NCI-H774 (cell line): ENCODE results near the gene TAS2R1.

Source experiments
- DNase-seq: peaks from one replicate; lab custom pipeline; 2025; lab: John Stamatoyannopoulos, UW

The TAS2R1 gene

GRCh38 chr5:9630251-9630650 lies at the start of gene TAS2R1:
Gene TAS2R1 (minus strand): TSS chr5:9630351. CDS start chr5:9630032, 319 bp downstream.
- no peak for DNase-seq

GRCh38 chr5:9670371-9670770 lies 40.2 kb upstream of the TAS2R1 start:
- no peak for DNase-seq

GRCh38 chr5:9667906-9668305 lies 37.8 kb upstream of the TAS2R1 start:
- DNase-seq, result no peak

GRCh38 chr5:9663891-9664290 lies 33.7 kb upstream of the TAS2R1 start:
- DNase-seq, result no peak

GRCh38 chr5:9661316-9662015 lies 31.3 kb upstream of the TAS2R1 start:
- no peak for DNase-seq

- no peak for DNase-seq
These were observed 28.6 kb upstream of the TAS2R1 start for GRCh38 chr5:9658706-9659105.

- DNase-seq, result no peak
These were observed 27.7 kb upstream of the TAS2R1 start for GRCh38 chr5:9657819-9658218.

- no peak for DNase-seq
These were observed 25.5 kb upstream of the TAS2R1 start for GRCh38 chr5:9655641-9656040.

- DNase-seq, result no peak
These were observed 24.7 kb upstream of the TAS2R1 start for GRCh38 chr5:9654886-9655285.

- no peak for DNase-seq
These were observed 23.7 kb upstream of the TAS2R1 start for GRCh38 chr5:9653811-9654210.

- no peak for DNase-seq
These were observed 22.9 kb upstream of the TAS2R1 start for GRCh38 chr5:9653061-9653460.

- no peak for DNase-seq
These were observed 22.1 kb upstream of the TAS2R1 start for GRCh38 chr5:9652295-9652694.

GRCh38 chr5:9646843-9647242 lies 16.7 kb upstream of the TAS2R1 start:
- no peak for DNase-seq

- DNase-seq, result no peak
These were observed 14.5 kb upstream of the TAS2R1 start for GRCh38 chr5:9644630-9645029.

- no peak for DNase-seq
These were observed 12.5 kb upstream of the TAS2R1 start for GRCh38 chr5:9642621-9643020.

GRCh38 chr5:9641806-9642355 lies 11.7 kb upstream of the TAS2R1 start:
- no peak for DNase-seq

GRCh38 chr5:9632495-9632894 lies 2.3 kb upstream of the TAS2R1 start:
- no peak for DNase-seq

GRCh38 chr5:9627541-9627940 lies 2.6 kb downstream of the TAS2R1 start:
- no peak for DNase-seq

GRCh38 chr5:9626955-9627354 lies 3.2 kb downstream of the TAS2R1 start:
- no peak for DNase-seq

- no peak for DNase-seq
These were observed 4.4 kb downstream of the TAS2R1 start for GRCh38 chr5:9625731-9626130.

- DNase-seq, result no peak
These were observed 4.9 kb downstream of the TAS2R1 start for GRCh38 chr5:9625286-9625685.

- DNase-seq, result no peak
These were observed 5.8 kb downstream of the TAS2R1 start for GRCh38 chr5:9624196-9624947.

GRCh38 chr5:9623661-9624060 lies 6.5 kb downstream of the TAS2R1 start:
- DNase-seq, result no peak
